Forelimb muscle (tissue), 1 donor: Measurements from ENCODE around the gene SYNPO. TPM values are rescaled to one million over a fixed set of nuclear protein-coding genes. Genes with fewer than 3 reads are reported as not detected.

Experiments used
- DNase-seq: peaks from one replicate; pipeline ENCODE4 v3.0.0-alpha.2; 2013; ENCODE audit warnings: low read depth
- polyA plus RNA-seq: library from polyadenylated mRNA; unstranded; fragments of 120-200 nt; gene quantifications from one replicate; pipeline ENCODE4 v1.2.1, GENCODE V29; 2013; ENCODE audit not compliant: insufficient read length

The SYNPO gene
- polyA plus RNA-seq, 1 donor = 32.3 TPM

- no peak for DNase-seq
These were observed 15.9 kb upstream of the SYNPO start for GRCh38 chr5:150624334-150625163.

DNA sequence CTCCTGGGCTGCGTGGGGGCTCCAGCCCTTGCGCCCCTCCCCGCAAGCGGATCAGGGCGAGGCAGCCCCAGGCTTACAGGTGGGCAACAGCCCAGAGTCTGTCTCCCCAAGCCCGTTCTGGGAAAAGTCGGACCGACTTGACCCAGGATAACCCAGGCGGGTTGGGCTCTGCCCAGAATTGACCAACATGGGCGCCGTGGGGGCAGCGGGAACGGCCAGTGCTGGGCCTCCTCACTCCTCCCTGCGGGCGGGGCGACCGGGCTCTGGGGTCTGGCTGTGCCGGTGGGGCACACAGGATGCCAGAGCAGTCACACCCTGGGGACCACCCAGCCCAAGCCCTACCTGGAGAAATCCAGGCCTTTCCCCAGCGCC is 15.3 kb upstream of the SYNPO start:
- DNase-seq = no peak

DNA sequence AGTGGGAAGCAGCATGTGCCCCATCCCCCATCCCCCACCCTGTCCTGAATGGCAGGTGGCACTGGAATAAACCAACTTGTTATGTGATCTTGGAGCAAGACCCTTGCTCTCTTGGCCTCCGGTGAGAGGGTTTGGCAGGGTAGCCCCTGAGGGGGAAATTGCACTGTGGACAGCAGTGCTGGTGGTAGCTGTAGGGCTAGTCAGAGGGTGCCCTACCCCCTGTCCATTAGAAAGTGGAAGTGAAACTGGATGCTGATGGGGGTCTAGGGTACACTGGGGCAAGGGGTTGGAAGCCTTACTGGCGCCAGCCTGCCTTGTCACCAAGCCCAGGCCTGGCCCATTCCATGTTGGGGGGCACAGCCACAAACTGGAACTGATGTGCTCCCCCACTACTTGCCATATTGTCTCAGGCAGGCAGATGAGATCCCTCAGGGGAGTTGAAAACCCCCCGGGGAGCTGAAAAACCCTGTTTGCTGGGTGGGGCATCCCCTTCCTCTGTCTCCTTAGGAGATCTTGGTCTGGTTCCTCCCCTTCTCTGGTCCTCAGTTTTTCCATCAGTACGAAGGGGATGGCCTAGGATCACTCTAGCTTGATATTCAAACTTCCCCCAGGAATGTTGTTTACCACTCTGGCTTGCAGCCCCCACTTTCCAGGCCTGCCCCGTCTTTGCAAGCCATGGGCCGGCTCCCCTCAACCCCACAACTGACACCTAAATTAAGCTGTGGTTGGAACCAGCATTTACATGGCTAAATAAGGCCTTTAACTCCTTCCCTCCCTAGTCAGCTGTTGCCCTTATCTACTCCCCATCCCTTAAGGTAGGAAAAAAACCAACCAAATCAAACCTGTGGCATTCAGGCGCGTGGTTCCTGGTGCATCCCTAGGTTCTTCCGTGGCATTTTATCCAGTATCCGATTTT is 14.4 kb upstream of the SYNPO start:
- no peak for DNase-seq

DNA sequence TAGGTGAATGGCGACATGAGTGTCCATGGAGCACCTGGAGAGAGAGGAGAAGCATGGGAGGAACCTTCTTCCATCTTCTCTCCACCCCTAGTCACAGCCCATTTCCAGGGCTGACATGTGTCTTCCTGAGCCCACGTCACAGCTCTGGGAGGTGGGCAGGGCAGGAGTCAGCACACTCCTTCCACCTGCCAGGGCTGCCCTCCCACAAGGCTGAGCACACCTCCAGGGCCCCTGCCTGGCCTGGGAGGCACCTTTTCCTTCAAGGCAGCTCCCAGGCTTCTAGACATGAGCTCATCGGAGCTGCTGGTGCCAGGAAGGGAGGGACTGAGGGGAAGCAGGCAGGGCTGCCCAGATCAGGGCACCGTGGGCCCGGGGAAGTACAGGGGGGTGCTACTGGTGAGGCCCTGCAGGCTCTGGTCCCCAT is 13.6 kb upstream of the SYNPO start:
- DNase-seq = no peak

DNA sequence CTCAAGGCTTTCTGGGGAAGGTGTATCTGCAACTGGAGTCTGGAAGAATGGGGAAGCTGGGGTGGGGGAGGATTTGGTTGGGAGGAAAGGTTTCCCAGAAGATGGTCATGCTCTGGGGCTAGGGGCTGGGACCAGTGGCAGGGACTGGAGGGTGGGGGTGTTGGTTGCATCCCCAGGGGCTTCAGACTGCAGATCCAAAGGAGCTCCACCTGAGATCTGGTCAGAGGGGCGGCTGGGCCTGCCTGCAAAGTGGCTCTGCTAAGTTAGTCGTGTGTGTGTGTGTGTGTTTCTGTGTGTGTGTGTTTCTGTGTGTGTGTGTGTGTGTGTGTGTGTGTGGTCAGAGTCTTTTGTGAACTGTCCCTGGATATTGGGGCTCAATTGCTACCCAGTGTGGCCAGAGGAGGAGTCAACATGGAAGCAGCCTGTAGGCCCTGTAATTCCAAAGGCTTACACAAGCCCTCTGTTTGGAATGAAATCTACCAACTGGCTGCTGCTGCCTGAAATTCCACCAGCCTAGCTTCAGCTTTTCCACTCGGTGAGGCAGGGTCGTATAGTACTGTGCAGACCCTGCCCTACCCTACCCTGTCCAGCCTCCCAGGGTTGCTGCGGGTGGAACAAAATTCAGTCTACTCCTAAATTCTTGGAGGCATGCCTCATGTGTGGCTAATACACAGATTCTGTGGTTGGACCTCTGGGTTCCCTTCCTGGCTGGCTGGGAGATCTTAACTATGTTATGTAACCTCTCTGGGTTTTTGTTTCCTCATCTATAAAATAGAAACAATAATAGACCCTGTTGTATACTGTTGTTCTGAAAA is 12.5 kb upstream of the SYNPO start:
- no peak for DNase-seq

DNA sequence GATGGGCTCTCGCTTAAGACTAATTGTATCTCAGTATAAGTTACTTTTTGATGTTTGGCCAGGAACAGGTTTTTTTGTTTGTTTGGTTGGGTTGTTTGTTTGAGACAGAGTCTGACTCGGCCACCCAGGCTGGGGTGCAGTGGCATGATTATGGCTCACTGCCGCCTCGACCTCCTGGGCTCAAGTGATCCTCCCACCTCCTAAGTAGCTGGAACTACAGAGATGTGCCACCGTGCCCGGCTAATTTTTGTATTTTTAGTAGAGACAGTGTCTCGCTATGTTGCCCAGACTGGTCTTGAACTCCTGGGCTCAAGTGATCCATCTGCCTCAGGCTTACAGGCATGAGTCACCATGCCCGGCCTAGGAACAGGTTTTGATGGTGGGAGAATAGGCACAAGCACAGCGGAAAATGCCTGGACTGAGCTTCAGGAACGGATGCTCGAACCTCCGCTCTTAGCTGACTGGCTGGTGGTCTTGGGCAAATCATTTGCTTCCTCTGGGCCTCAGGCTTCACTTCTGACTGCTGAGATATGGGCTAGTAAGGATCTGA is 11.4 kb upstream of the SYNPO start:
- DNase-seq = no peak

GRCh38 chr5:150630016-150630415 is 10.4 kb upstream of the SYNPO start:
- DNase-seq = no peak

DNA sequence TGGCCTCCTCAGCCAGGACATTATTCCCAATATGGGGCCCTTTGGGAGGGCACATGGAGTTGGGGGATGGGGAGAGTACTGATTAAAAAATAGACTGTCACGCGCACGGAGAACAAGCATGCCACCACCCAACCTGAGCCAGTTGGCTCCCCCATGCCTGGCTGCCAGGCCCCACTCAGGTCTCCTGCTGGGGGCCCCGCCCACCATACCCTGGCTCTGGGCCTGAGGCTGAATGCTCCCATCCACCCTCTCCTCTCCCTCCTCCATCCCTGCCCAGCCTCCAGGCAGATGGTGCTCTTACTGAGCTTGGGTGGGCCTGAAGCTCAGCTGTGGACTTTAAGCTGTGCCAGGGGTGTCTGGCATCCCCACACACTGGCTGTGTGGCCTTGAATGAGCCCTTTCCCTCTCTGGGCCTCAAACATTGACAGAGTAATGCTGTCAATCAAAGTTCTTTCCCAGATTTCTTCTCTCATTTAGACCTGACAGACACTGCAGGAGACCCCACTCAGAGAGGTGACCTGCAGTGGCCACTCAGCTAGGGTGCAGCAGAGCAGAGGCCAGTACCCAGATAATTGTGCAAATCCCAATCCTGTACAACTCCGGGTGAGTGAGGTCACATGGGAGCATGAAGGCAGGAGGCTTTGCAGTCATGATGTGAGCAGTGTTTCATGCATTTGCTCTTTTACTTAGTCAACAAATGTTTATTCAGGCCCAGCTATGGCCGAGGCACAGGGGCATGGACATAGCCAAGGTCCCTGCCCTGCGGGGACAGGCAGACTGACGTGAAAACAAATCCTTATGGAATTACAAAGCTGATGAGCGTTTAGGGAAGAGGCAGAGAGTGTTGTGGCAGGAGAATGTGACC is 9.8 kb upstream of the SYNPO start:
- DNase-seq = no peak

DNA sequence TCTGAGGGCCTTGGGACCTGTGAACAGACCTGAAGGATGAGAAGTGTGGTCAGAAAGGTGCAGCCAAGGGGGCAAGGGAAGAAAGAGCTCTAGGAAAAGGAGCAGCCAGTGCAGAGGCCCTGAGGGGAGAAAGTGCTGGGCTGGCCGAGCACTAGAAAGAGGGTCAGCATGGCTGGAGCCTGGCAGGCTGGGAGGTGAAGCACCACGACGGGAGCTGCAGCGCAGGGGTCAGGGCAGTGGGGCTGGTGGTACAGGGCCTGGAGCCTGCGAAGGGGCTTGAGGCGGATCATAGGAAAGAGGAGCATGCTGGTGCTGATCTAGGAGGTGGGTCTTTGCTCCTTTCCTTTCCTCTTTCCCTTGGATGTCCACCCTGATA is 9.1 kb upstream of the SYNPO start:
- DNase-seq = no peak

GRCh38 chr5:150632305-150633160 is 7.9 kb upstream of the SYNPO start:
- no peak for DNase-seq

DNA sequence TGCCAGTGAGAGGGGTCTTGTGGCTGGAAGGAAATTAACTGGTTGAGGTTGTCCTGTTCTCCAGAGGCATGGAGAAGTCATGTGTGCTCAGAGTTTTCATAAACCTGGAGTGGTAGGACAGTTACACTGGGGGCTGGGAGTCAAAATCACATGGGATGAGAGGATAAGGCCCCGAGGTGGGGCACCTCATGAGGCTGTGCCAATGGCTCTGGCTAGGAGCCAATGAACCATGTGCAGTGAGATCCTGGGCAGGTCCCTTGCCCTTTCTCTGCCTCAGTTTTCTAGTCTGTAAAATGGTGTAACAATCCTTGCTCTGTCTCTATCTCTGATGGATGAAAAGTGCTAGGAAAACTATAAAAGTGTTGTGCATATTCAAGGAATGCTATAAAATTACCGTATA is 7.0 kb upstream of the SYNPO start:
- no peak for DNase-seq

DNA sequence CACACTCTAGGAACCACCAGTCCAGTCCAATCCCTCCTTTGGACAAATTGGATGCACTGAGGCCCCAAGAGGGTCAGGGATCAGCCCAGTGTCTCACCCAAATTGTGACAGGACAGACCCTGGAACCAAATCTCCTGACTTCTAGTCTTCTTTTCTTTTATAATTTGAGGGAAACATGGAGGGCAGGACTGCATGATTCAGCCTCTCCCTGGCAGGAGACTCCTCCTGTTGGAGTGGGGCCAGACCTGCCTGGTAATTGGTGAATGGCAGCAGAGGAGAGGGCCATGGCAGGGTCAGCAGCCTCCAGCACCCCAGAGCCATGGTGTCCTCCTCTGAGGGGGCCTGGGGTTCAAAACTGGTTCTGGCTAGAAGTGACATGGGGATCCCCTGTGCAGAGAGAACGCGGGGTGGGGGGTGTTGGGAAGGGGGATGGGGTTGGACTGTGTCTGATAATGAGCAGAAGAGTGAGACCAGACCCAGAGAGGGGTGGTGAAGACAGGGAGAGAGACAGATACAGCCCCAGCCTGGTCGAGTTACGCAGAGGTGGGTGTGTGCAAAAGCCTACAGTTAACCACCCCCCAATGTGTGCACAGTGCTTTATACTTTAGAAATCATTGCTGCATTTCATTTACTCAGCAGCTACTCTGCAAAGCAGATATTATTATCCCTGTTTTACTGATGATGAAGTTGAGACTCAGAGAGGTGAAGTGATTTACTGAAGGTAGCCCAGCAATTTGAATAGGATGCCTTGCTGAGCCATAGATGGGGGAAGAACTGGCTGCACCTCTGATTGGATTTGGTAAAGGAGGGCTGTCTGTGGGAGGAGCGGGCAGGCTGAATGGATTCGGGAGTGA is 3.8 kb upstream of the SYNPO start:
- no peak for DNase-seq

DNA sequence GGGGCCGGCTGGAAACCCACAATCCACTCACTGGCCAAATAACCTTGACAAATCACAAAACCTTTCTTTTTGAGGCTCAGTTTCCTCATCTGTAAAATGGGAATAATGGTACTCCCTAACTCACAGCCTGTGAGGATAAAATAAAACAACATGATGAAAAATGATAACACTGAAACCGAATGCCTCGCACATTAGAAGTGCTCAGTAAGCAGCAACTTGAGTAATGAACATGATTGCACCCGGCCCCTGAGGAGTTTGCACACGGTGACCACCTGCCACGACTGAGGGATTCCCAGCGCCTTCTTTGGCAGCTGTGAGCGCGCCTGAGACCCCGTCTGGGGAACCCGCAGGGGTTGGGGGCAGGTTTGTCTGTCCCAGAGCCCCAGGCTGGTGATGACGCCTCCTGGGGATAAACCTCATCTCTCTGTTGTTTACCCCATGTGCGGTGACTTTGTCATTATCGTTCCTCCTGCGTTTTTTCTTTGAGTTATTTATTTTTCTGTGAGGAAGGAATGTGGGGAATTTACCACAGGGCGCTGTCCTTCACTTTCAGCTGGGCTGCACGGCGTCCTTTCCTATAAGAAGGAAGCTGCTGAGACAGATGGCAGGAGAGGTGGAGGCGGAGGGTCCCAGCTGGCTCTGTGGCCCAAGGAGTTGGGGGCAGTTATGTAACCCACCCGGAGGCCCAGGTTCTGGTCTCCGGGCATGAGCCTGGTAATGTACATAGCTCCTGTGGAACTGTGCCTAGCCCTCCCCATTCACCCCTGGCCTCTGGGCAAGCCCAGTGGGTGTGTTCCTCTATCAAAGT is 3.0 kb upstream of the SYNPO start:
- DNase-seq = no peak

GRCh38 chr5:150638053-150638444 is 2.4 kb upstream of the SYNPO start:
- DNase-seq = no peak

DNA sequence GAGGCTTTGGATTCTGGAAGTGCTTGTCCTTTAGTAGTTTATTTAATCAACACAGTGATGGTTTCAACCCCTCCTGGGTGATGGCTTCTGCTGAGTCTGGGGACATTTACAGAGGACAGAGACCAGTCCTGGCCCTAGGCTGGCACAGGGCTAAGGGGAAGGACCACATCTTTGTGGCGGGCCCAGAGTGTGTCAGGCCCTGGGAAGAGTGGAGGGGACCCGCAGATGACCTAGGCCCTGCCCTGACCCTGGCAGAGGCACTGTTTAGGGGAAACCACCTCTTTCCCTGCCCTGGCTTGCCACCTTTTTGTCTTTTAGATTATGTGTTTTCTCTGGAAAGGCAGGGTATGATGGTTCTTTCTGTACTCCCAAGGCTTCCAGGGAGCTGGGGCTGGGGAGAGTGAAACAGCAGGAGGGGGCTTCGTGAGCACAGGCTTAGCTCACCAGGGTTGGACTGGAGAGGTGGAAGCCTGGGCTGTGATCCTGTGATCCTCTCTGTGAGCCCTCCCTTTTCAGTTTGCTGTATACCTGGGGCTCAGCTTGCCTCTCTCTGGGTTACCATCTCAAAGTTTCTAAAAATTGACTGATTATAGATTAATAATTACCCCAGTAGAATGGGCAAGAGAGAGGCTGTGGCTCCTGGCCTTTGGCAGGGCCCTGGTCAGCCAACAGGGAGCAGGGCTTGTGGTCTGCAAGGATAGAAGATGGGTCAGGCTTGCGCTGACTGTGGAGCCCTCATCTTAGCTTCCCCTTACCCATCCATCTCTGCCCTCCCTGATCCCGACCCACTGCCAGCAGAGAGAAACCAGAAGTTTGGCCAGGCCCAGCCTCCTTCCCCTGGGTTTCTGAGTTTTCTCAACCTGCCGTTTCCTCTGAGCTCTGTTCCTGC is 1.7 kb upstream of the SYNPO start:
- no peak for DNase-seq

DNA sequence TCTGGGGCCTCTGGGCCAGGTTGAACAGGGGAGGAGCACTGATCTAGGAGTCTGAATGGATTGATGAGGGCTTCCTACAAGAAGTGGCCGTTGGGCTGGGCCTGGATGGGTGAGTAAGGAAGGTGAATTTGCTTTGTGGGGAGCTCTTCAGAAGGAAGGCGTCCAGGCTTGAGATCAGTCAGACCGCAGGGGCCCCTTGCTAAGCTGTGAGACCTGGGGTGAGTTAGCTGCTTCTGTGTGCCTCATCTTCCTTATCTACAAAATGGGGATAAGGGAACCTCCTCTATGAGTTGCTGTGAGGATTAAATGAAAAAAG is 1.1 kb upstream of the SYNPO start:
- no peak for DNase-seq

- DNase-seq = no peak
These were observed 709 bp upstream of the SYNPO start for GRCh38 chr5:150639751-150640150.
